T follicular helper cell (primary cell): ENCODE measurements around the gene UBR2.
"Not testable (repeated sequence)": the region's sequence is repeated elsewhere in the genome, so short reads cannot be mapped to it uniquely, and the experiment has no call there.

Source experiments
- DNase-seq: peaks from one replicate; pipeline ENCODE4 v3.0.0-alpha.2; 2020; ENCODE audit warnings: low read depth

Gene UBR2

GRCh38 chr6:42555477-42556457 is 8.1 kb upstream of the UBR2 start:
- no peak for DNase-seq

- DNase-seq: no peak
Measured at GRCh38 chr6:42556462-42556861, 7.4 kb upstream of the UBR2 start.

GRCh38 chr6:42559276-42559675 is 4.6 kb upstream of the UBR2 start:
- DNase-seq: not testable (repeated sequence)

GRCh38 chr6:42561986-42562385 is 1.8 kb upstream of the UBR2 start:
- no peak for DNase-seq

- DNase-seq: no peak
Measured at GRCh38 chr6:42562788-42563405, 932 bp upstream of the UBR2 start.

GRCh38 chr6:42564506-42564825 is 637 bp downstream of the UBR2 start:
- no peak for DNase-seq

GRCh38 chr6:42565823-42566613 is 2.2 kb downstream of the UBR2 start:
- DNase-seq: no peak

GRCh38 chr6:42566614-42567208 is 2.9 kb downstream of the UBR2 start:
- DNase-seq: no peak

- DNase-seq: not testable (repeated sequence)
Measured at GRCh38 chr6:42567237-42567636, 3.4 kb downstream of the UBR2 start.

GRCh38 chr6:42569102-42570028 is 5.5 kb downstream of the UBR2 start:
- DNase-seq: no peak

GRCh38 chr6:42571611-42572342 is 7.9 kb downstream of the UBR2 start:
- no peak for DNase-seq

- no peak for DNase-seq
Measured at GRCh38 chr6:42572523-42572922, 8.7 kb downstream of the UBR2 start.

GRCh38 chr6:42576538-42576937 is 12.7 kb downstream of the UBR2 start:
- DNase-seq: not testable (repeated sequence)

GRCh38 chr6:42598300-42598699 is 34.5 kb downstream of the UBR2 start:
- no peak for DNase-seq

GRCh38 chr6:42599558-42599957 is 35.7 kb downstream of the UBR2 start:
- no peak for DNase-seq

GRCh38 chr6:42604150-42604549 is 40.3 kb downstream of the UBR2 start:
- DNase-seq: no peak

GRCh38 chr6:42604699-42605098 is 40.9 kb downstream of the UBR2 start:
- not testable (repeated sequence) for DNase-seq

- no peak for DNase-seq
Measured at GRCh38 chr6:42610416-42610815, 46.6 kb downstream of the UBR2 start.

- no peak for DNase-seq
Measured at GRCh38 chr6:42615518-42615917, 51.7 kb downstream of the UBR2 start.

- DNase-seq: no peak
Measured at GRCh38 chr6:42616716-42617115, 52.9 kb downstream of the UBR2 start.
